ACC112 (cell line): ENCODE measurements around the gene ITFG1.
"Not testable (repeated sequence)": the region's sequence is repeated elsewhere in the genome, so short reads cannot be mapped to it uniquely, and the experiment has no call there.

Source experiments
- H2AFZ ChIP-seq: fragments of 200-600 bp; sonication (generic); one replicate; pipeline ENCODE4 v1.6.0; 2017; ENCODE audit warnings: antibody characterized with exemption, low read length; ENCODE audit not compliant: unreplicated experiment
- H3K27ac ChIP-seq: fragments of 200-600 bp; sonication (generic); 2 replicates; pipeline ENCODE4 v1.5.1; 2014; ENCODE audit warnings: low read depth, mild to moderate bottlenecking, antibody characterized with exemption, low read length, moderate library complexity
- H3K27me3 ChIP-seq: fragments of 200-600 bp; sonication (generic); 2 replicates; pipeline ENCODE4 v1.6.1; 2014; ENCODE audit warnings: mild to moderate bottlenecking, antibody characterized with exemption, low read length, moderate library complexity, mixed read lengths; ENCODE audit not compliant: insufficient read depth
- H3K36me3 ChIP-seq: fragments of 200-600 bp; sonication (generic); 2 replicates; pipeline ENCODE4 v1.6.1; 2016; ENCODE audit warnings: mild to moderate bottlenecking, antibody characterized with exemption, low read length, moderate library complexity, mixed read lengths; ENCODE audit not compliant: insufficient read depth
- H3K4me1 ChIP-seq: fragments of 200-600 bp; sonication (generic); one replicate; pipeline ENCODE4 v1.6.1; 2016; ENCODE audit warnings: low read length, mixed read lengths; ENCODE audit not compliant: insufficient read depth, unreplicated experiment, control insufficient read depth
- H3K4me3 ChIP-seq: fragments of 200-600 bp; sonication (generic); 2 replicates; pipeline ENCODE4 v1.5.1; 2014; ENCODE audit warnings: mild to moderate bottlenecking, low read depth, low read length
- H3K79me2 ChIP-seq: fragments of 200-600 bp; sonication (generic); one replicate; pipeline ENCODE4 v1.6.0; 2016; ENCODE audit warnings: low read length; ENCODE audit not compliant: control insufficient read depth, unreplicated experiment, insufficient read depth

ITFG1 gene

GRCh38 chr16:47324309-47324708, 136.6 kb downstream of the ITFG1 start:
- not testable (repeated sequence) for H3K79me2 ChIP-seq, H3K4me3 ChIP-seq, H3K27ac ChIP-seq, H2AFZ ChIP-seq, H3K36me3 ChIP-seq, H3K4me1 ChIP-seq, H3K27me3 ChIP-seq

- Histone ChIP-seq H3K4me1 (no peaks in the 10 kb centered on the region), H3K27ac (no peak overlapping the region), H3K4me3 (no peak overlapping the region), H3K27me3 (no peaks in the 10 kb centered on the region), H3K79me2 (no peaks in the 10 kb centered on the region), H2AFZ (no peak overlapping the region), H3K36me3 (no peaks in the 10 kb centered on the region)
Measured at GRCh38 chr16:47323241-47323640, 137.6 kb downstream of the ITFG1 start.

- Histone ChIP-seq H3K27ac (no peak overlapping the region), H2AFZ (no peak overlapping the region), H3K4me1 (no peaks in the 10 kb centered on the region), H3K36me3 (no peaks in the 10 kb centered on the region), H3K79me2 (no peaks in the 10 kb centered on the region), H3K27me3 (no peaks in the 10 kb centered on the region), H3K4me3 (no peak overlapping the region)
Measured at GRCh38 chr16:47320546-47321310, 140.1 kb downstream of the ITFG1 start.

- Histone ChIP-seq H2AFZ (no peak overlapping the region), H3K36me3 (no peaks in the 10 kb centered on the region), H3K4me1 (no peaks in the 10 kb centered on the region), H3K27ac (no peak overlapping the region), H3K27me3 (no peaks in the 10 kb centered on the region), H3K4me3 (no peak overlapping the region), H3K79me2 (no peaks in the 10 kb centered on the region)
Measured at GRCh38 chr16:47317465-47318240, 143.2 kb downstream of the ITFG1 start.

GRCh38 chr16:47316442-47317015, 144.3 kb downstream of the ITFG1 start:
- Histone ChIP-seq H3K27me3 (no peaks in the 10 kb centered on the region), H2AFZ (no peak overlapping the region), H3K79me2 (no peaks in the 10 kb centered on the region), H3K4me1 (no peaks in the 10 kb centered on the region), H3K4me3 (no peak overlapping the region), H3K36me3 (no peaks in the 10 kb centered on the region), H3K27ac (no peak overlapping the region)

GRCh38 chr16:47311738-47312505, 148.9 kb downstream of the ITFG1 start:
- no peak overlapping the region for H3K4me3 ChIP-seq
- no peaks in the 10 kb centered on the region for H3K27me3 ChIP-seq
- H3K36me3 ChIP-seq: no peaks in the 10 kb centered on the region
- H3K4me1 ChIP-seq: no peaks in the 10 kb centered on the region
- H3K79me2 ChIP-seq: no peaks in the 10 kb centered on the region
- no peak overlapping the region for H2AFZ ChIP-seq
- no peak overlapping the region for H3K27ac ChIP-seq

GRCh38 chr16:47310792-47311211, 150.1 kb downstream of the ITFG1 start:
- no peaks in the 10 kb centered on the region for H3K79me2 ChIP-seq
- H3K4me1 ChIP-seq: no peaks in the 10 kb centered on the region
- H3K27ac ChIP-seq: no peak overlapping the region
- no peak overlapping the region for H2AFZ ChIP-seq
- H3K27me3 ChIP-seq: no peaks in the 10 kb centered on the region
- no peaks in the 10 kb centered on the region for H3K36me3 ChIP-seq
- no peak overlapping the region for H3K4me3 ChIP-seq

GRCh38 chr16:47309581-47310312, 151.1 kb downstream of the ITFG1 start:
- no peaks in the 10 kb centered on the region for H3K79me2 ChIP-seq
- H3K36me3 ChIP-seq: no peaks in the 10 kb centered on the region
- no peak overlapping the region for H3K4me3 ChIP-seq
- H3K27me3 ChIP-seq: no peaks in the 10 kb centered on the region
- H2AFZ ChIP-seq: no peak overlapping the region
- no peaks in the 10 kb centered on the region for H3K4me1 ChIP-seq
- H3K27ac ChIP-seq: no peak overlapping the region

GRCh38 chr16:47308601-47309000, 152.3 kb downstream of the ITFG1 start:
- Histone ChIP-seq H2AFZ (no peak overlapping the region), H3K4me1 (no peaks in the 10 kb centered on the region), H3K79me2 (no peaks in the 10 kb centered on the region), H3K27me3 (no peaks in the 10 kb centered on the region), H3K4me3 (no peak overlapping the region), H3K36me3 (no peaks in the 10 kb centered on the region), H3K27ac (no peak overlapping the region)

- H3K79me2 ChIP-seq: no peaks in the 10 kb centered on the region
- H3K27ac ChIP-seq: no peak overlapping the region
- H3K36me3 ChIP-seq: no peaks in the 10 kb centered on the region
- no peak overlapping the region for H2AFZ ChIP-seq
- no peaks in the 10 kb centered on the region for H3K27me3 ChIP-seq
- no peak overlapping the region for H3K4me3 ChIP-seq
- H3K4me1 ChIP-seq: no peaks in the 10 kb centered on the region
Measured at GRCh38 chr16:47304563-47304962, 156.3 kb downstream of the ITFG1 start.
